GM18951 (cell line): ENCODE measurements around the gene FOXL1.

ENCODE experiments used
- POLR2A ChIP-seq: IDR thresholded peaks from 4 replicates; pipeline ENCODE4 v1.6.1; 2011; ENCODE audit warnings: mild to moderate bottlenecking; ENCODE audit not compliant: insufficient read length, insufficient read depth; ENCODE audit errors: extremely low read depth
- in situ Hi-C: fragments of 300-500 bp; cut with MboI; formaldehyde crosslinking; loops from one replicate; pipeline ENCODE4 v1.12.0; 2022; ENCODE audit warnings: low sequenced_read_pairs, mixed read lengths, inconsistent platforms; ENCODE audit not compliant: unreplicated experiment

Gene FOXL1

DNA sequence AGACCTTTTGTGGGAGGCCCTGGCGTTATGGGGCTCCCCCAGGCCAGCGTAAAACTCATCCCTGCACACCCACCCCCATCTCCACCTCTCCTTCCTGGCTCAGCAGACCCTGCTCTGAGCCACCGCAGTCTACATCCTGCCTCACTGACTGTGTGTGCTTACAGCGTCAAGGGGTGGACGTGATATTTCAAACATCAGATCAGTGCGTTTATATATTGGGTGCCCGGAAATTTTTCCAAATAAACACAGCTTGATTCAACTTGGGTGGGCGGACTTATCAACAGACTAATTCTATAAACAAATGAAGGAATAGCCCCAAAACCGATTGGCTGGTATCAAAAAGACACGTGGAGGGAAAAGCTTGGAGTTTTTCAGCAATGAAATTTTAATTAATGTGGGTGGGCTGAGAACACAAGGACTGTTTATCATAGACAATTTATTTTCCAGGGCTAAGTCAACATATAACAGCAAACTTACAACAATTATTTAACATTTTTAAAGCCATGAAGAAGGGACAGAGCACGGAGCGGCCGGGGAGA, at the start of gene FOXL1:
FOXL1 (plus strand) TSS at position 489 of the 539 bp plus-strand sequence. CDS start 175 bp downstream, outside the sequence.
- in situ Hi-C loops = no loop called here
- TF ChIP-seq POLR2A = no peak

- in situ Hi-C loops = loop anchor here (5.0 kb wide), 1 partner anchor 452 kb away; no protein-coding TSS in a partner anchor
- TF ChIP-seq POLR2A = no peak
Observed at GRCh38 chr16:86529160-86529559, 49.2 kb upstream of the FOXL1 start.

- no peak for TF ChIP-seq POLR2A
- in situ Hi-C loops = no loop called here
Observed at GRCh38 chr16:86530251-86531190, 47.8 kb upstream of the FOXL1 start.

- in situ Hi-C loops = no loop called here
- TF ChIP-seq POLR2A = no peak
Observed at GRCh38 chr16:86531191-86531545, 47.2 kb upstream of the FOXL1 start.

- in situ Hi-C loops = no loop called here
- TF ChIP-seq POLR2A = no peak
Observed at GRCh38 chr16:86531641-86532525, 46.5 kb upstream of the FOXL1 start.

DNA sequence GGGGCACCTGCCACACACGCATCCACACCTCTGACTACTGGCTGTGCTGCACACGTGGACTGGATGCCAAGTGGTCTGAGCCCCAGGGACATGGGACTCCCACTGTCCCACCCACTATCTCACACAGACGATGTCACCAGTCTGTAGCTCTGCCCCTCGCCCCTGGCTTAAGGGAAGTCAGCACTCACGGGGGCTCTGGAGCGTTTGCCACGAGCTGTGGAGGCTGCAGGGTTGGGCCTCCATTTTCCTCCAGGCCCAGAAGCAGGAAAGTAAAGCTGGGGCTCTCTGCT, 45.9 kb upstream of the FOXL1 start:
- TF ChIP-seq POLR2A = no peak
- in situ Hi-C loops = no loop called here

DNA sequence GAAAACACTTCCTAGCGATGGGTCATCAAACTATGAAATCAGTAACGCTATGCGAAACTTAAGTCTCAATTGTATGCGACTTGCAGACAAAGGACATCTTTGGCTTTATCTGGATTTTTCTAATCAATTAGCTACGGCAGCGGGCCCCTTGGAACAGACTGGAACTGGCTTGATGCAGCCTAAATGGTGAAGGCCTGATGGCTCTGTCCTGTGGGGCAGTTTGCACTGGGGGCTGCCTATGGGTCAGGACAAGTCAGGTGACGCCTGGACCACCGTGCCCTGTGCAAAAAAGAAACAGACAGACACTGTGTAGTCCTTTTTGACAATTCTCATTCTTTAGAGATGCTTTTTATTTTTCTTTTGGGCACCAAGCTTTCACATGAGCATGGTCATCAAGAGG, 45.3 kb upstream of the FOXL1 start:
- TF ChIP-seq POLR2A = no peak
- in situ Hi-C loops = no loop called here

DNA sequence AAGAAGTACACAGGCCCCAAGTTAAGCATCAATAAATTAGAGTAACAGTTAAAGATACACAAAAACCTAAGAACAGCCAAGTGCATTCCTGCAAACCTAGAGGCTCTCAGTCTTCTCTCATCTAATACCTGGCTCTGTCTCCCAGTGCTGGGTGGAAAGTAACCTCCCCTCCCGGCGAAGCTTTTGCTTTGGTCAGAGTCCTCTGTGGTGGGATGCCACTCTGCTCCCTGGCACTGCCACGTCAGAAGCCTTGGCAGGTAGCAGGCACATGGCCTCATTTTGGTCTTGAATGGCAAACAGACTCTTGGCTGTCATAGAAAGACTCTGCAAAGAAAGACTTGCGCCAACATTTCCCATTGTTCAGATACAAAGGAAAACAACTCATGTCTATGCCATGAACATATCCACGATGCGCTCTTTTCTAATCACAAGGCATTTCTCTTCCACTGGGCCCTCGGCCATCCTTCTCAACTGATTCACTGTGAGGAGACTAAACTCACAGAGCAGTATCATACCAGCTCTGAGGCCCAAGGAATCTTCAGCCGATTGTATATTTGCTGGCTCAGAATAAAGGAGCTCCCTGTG, 44.5 kb upstream of the FOXL1 start:
- no peak for TF ChIP-seq POLR2A
- in situ Hi-C loops = no loop called here

GRCh38 chr16:86534779-86535615, 43.4 kb upstream of the FOXL1 start:
- in situ Hi-C loops = no loop called here
- no peak for TF ChIP-seq POLR2A

DNA sequence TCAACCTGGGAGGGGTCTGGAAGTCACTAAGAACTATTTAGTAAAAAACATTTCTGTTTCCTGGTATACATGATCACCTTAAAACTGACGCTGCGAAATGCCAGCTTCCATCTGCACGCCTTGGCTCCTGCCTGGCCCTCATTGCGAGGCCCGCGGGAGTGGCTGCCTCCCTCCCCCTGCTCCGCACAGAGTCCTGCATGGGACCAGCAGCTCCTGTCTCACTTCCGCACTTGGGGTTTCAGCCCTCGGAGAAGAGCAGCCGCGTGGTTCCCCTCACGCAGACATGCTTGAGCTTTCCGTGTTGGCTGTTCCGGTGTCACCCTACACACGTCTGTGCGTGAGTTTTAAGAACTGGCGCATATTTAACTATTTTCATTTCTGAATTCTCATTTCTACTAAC, 41.7 kb upstream of the FOXL1 start:
- TF ChIP-seq POLR2A = no peak
- in situ Hi-C loops = no loop called here

DNA sequence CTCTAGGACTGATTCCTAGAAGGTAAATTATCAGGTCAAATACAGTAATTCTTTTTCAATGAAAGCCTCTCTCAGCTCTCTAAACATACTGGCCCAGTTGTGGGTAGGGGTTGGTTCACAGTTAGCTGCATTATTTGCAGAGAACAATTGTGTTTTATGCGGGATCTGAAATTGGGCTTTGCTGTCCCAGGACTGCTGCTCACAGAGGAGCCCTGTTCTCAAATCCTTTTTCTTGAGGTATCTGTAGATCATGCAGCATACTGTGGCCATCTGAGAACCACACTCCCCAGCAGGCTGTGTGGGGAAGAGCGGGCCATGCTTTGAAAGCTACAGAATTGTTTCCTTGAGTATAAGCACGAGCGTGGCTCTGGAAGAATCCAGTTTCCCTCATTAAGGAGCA, 40.9 kb upstream of the FOXL1 start:
- no peak for TF ChIP-seq POLR2A
- in situ Hi-C loops = no loop called here

DNA sequence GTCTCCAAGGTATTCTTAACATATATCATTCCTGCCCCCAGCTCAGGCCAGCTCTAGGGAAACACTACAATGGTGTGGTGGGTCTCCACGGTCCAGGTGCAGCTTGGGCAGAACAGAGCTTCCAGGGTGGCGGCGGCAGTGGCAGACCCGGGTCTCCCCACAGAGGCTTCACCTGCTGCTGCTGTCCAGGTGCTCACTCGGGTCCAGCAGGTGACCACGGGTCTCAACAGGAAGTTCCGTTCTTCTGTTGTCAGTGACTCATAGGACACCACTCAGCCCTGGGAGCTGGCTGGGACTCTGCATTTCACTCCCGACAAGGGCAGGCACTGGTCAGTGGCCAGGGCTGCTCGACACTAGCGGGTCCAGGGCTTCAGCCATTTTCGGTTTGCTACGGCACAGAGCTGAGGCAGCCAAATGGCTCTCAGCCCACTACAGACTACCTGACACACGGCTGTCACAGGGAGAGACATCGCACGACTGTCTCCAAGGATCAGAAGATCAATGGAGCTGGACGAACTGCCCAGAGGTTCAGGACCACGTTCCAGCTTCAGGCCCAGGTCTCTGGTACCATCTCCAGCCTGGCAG, 40.1 kb upstream of the FOXL1 start:
- in situ Hi-C loops = no loop called here
- no peak for TF ChIP-seq POLR2A

DNA sequence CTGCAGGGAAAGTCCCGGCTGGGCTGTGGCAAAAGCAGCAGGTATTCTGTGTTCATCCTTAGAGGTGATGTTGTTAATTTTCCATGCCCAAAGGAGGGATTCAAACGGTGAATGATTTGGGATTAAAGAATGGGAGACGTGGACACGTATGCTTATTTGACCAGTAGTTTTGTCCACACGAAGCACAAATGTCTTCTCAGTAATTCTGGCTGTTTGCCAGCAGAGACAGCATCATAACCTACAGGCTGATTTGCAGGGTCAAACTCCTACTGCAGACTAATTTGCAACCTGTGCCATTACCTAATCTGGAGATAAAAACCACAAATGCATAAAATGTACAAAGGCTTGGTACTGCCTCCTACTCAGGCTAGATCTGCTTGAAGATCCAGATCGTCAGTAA, 37.5 kb upstream of the FOXL1 start:
- TF ChIP-seq POLR2A = no peak
- in situ Hi-C loops = no loop called here
